PFSK-1 (cell line): ENCODE data around the gene RHOC.

ENCODE experiments used
- FOXP2 ChIP-seq: optimal IDR thresholded peaks from 2 replicates; pipeline ENCODE3; 2011; ENCODE audit warnings: borderline replicate concordance, control low read depth, inconsistent platforms; ENCODE audit not compliant: insufficient read depth; ENCODE audit errors: extremely low read length, extremely low read depth
- POLR2AphosphoS5 ChIP-seq: IDR thresholded peaks from 2 replicates; pipeline ENCODE4 v1.6.1; 2012; ENCODE audit warnings: low read depth, mild to moderate bottlenecking, control low read depth, low read length, moderate library complexity

DNA sequence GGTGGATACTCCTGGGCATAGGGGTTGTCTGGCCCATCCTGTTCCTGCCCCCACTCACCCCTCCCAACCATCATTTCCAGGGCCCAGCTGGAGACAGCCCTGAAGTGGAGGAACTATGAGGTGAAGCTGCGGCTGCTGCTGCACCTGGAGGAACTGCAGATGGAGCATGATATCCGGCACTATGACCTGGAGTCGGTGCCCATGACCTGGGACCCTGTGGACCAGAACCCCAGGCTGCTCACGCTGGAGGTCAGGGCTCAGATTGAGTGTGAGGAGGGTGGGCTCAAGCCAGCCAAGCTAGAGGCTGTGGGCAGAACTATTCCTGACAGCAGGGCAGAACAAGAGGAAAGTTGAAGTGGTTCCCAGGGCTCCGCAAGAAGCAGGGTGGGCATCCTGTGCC lies 14.2 kb downstream of the RHOC start:
- TF ChIP-seq POLR2AphosphoS5 = no peak
- TF ChIP-seq FOXP2 = no peak
